Smooth muscle cell (in vitro differentiated cells): ENCODE data around the gene TNFRSF1A. TPM values are rescaled to one million over a fixed set of nuclear protein-coding genes. Genes with fewer than 3 reads are reported as not detected.

Source experiments
- DNase-seq: peaks from one replicate; lab custom pipeline; 2025; ENCODE audit not compliant: unreplicated experiment; lab: John Stamatoyannopoulos, UW
- H2AFZ ChIP-seq: fragments of 200-600 bp; sonication (generic); 2 replicates; pipeline ENCODE4 v1.6.0; 2016; ENCODE audit warnings: antibody characterized with exemption, low read depth, mild to moderate bottlenecking
- H3F3A ChIP-seq: fragments of 200-600 bp; sonication (generic); 2 replicates; pipeline ENCODE4 v1.6.0; 2017; ENCODE audit warnings: antibody characterized with exemption, low read depth
- H3K27ac ChIP-seq: fragments of 200-600 bp; sonication (generic); 2 replicates; pipeline ENCODE4 v1.5.1; 2016; ENCODE audit warnings: low read depth, mild to moderate bottlenecking
- H3K27me3 ChIP-seq: fragments of 200-600 bp; sonication (generic); 2 replicates; pipeline ENCODE4 v1.6.1; 2016; ENCODE audit warnings: low read depth, mild to moderate bottlenecking
- H3K36me3 ChIP-seq: fragments of 200-600 bp; sonication (generic); 2 replicates; pipeline ENCODE4 v1.5.1; 2016; ENCODE audit warnings: low read depth
- H3K4me1 ChIP-seq: fragments of 200-600 bp; sonication (generic); 2 replicates; pipeline ENCODE4 v1.5.1; 2016; ENCODE audit warnings: low read depth
- H3K4me2 ChIP-seq: fragments of 200-600 bp; sonication (generic); 2 replicates; pipeline ENCODE4 v1.6.0; 2016; ENCODE audit warnings: mild to moderate bottlenecking
- H3K4me3 ChIP-seq: fragments of 200-600 bp; sonication (generic); 2 replicates; pipeline ENCODE4 v1.5.1; 2016; ENCODE audit warnings: mild to moderate bottlenecking
- H3K79me2 ChIP-seq: fragments of 200-600 bp; sonication (generic); 2 replicates; pipeline ENCODE4 v1.6.0; 2016; ENCODE audit warnings: low read depth, mild to moderate bottlenecking
- H3K9ac ChIP-seq: fragments of 200-600 bp; sonication (generic); 2 replicates; pipeline ENCODE4 v1.6.0; 2016; ENCODE audit warnings: low read depth
- H3K9me3 ChIP-seq: fragments of 200-600 bp; sonication (generic); replicated peaks from 2 replicates; pipeline ENCODE4 v1.5.1; 2016; ENCODE audit warnings: low read depth
- H4K20me1 ChIP-seq: fragments of 200-600 bp; sonication (generic); 2 replicates; pipeline ENCODE4 v1.6.0; 2016; ENCODE audit warnings: low read depth
- CTCF ChIP-seq: fragments of 200-600 bp; sonication (generic); IDR thresholded peaks from 2 replicates; pipeline ENCODE4 v1.5.1; 2017; ENCODE audit warnings: borderline replicate concordance, mild to moderate bottlenecking, antibody characterized with exemption; ENCODE audit not compliant: insufficient read depth, poor library complexity, severe bottlenecking
- WGBS: methylation state at CpG from one replicate; pipeline ENCODE4 v1.1.7; 2016; ENCODE audit warnings: low lambda C conversion rate; 5-methylcytosine and 5-hydroxymethylcytosine counted together
- polyA plus RNA-seq: library from polyadenylated mRNA; unstranded; fragments of >200 nt; fragmentation: Nextera tagmentation; extraction: Ambion mirVana; gene quantifications from 2 replicates; pipeline ENCODE4 v1.2.1, GENCODE V29; 2016
- total RNA-seq: library from RNA; depleted of rRNA; stranded (reverse); fragments of >200 nt; gene quantifications from 2 replicates; pipeline ENCODE4 v1.2.3, GENCODE V29; 2014

TNFRSF1A gene
- total and polyA plus RNA-seq, 2 experiments from 2014 or later = 110 to 144 TPM

- no peak overlapping the region for H3K27ac ChIP-seq
- H4K20me1 ChIP-seq = no peaks in the 10 kb centered on the region
- no peak overlapping the region for H2AFZ ChIP-seq
- H3K4me3 ChIP-seq = no peak overlapping the region
- WGBS = 77% methylated on average over 8 of the region's 8 CpGs
- no peak for TF ChIP-seq CTCF
- no peaks in the 10 kb centered on the region for H3K27me3 ChIP-seq
- no peaks in the 10 kb centered on the region for H3F3A ChIP-seq
- no peaks in the 10 kb centered on the region for H3K9me3 ChIP-seq
- H3K36me3 ChIP-seq = no peaks in the 10 kb centered on the region
- H3K9ac ChIP-seq = no peak overlapping the region
- H3K4me1 ChIP-seq = no peaks in the 10 kb centered on the region
- no peaks in the 10 kb centered on the region for H3K79me2 ChIP-seq
- no peak for DNase-seq
- H3K4me2 ChIP-seq = no peak overlapping the region
Observed at GRCh38 chr12:6355491-6356373, 13.9 kb upstream of the TNFRSF1A start.

- 95% methylated on average over 10 of the region's 10 CpGs for WGBS
- Histone ChIP-seq H2AFZ (no peak overlapping the region), H3K4me1 (no peaks in the 10 kb centered on the region), H3K27ac (no peak overlapping the region), H3F3A (no peaks in the 10 kb centered on the region), H3K4me2 (no peak overlapping the region), H3K4me3 (no peak overlapping the region), H3K79me2 (no peaks in the 10 kb centered on the region), H3K9me3 (no peaks in the 10 kb centered on the region), H3K27me3 (no peaks in the 10 kb centered on the region), H3K9ac (no peak overlapping the region), H3K36me3 (no peaks in the 10 kb centered on the region), H4K20me1 (no peaks in the 10 kb centered on the region)
- DNase-seq = no peak
- no peak for TF ChIP-seq CTCF
Observed at GRCh38 chr12:6354495-6355393, 12.9 kb upstream of the TNFRSF1A start.

GRCh38 chr12:6352193-6353173 lies 10.6 kb upstream of the TNFRSF1A start:
- no peak for DNase-seq
- Histone ChIP-seq H3K9me3 (no peaks in the 10 kb centered on the region), H3K27me3 (no peaks in the 10 kb centered on the region), H3K9ac (no peak overlapping the region), H3F3A (no peaks in the 10 kb centered on the region), H3K4me2 (no peak overlapping the region), H3K27ac (no peak overlapping the region), H3K79me2 (no peaks in the 10 kb centered on the region), H3K4me3 (no peak overlapping the region), H4K20me1 (no peaks in the 10 kb centered on the region), H2AFZ (no peak overlapping the region), H3K36me3 (no peaks in the 10 kb centered on the region), H3K4me1 (no peaks in the 10 kb centered on the region)
- TF ChIP-seq CTCF = no peak
- 72% methylated on average over 9 of the region's 9 CpGs for WGBS
